Measurements from ENCODE around the gene UBE2J2.

- TF ChIP-seq POLR2A (IDR thresholded peaks at IDR 0.05): no peak
- TF ChIP-seq CTCF (IDR thresholded peaks at IDR 0.05): no peak
These were observed 58.5 kb downstream of the UBE2J2 start for GRCh38 chr1:1215080-1215676.
